ENCODE results near the gene SIGLEC12.
"Not testable (repeated sequence)": the region's sequence is repeated elsewhere in the genome, so short reads cannot be mapped to it uniquely, and the experiment has no call there.

Gene SIGLEC12

GRCh38 chr19:51457351-51458013 is 44.1 kb downstream of the SIGLEC12 start:
- DNase-seq, result no peak

- DNase-seq, result peak; percentile 75
Observed at GRCh38 chr19:51456541-51457290, 44.9 kb downstream of the SIGLEC12 start.

- no peak for DNase-seq
Observed at GRCh38 chr19:51450730-51451307, 50.8 kb downstream of the SIGLEC12 start.

DNA sequence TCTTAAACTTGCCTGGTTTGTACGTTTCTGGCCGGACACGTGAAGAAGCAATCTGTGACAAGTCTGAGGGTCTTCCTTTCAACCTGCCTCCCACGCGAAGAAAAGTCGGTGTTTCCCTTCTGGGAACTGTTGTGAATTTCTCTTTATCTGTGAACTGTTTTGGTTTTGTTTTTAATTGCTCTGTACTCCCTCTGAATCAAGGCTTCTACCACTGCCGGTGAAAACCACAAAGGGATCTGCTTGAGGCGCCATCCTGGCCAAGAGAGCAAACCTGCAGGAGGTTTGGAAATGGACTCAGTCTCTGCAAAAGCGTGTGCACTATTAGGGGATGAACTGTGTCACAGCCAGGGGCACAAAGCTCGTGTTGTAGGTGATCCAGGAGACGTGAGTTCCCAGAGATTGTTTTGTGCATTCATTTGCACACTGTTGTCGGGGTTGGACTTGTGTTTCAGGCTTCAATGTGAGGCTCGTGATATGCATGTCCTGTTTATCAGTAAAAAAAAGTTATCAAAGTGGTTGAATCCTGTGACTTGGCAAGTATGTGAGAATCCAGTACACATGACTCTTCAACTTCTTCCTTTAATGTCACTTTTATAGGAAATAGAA is 53.1 kb downstream of the SIGLEC12 start:
- DNase-seq, result no peak

- no peak for DNase-seq
Observed at GRCh38 chr19:51448011-51448410, 53.6 kb downstream of the SIGLEC12 start.

DNA sequence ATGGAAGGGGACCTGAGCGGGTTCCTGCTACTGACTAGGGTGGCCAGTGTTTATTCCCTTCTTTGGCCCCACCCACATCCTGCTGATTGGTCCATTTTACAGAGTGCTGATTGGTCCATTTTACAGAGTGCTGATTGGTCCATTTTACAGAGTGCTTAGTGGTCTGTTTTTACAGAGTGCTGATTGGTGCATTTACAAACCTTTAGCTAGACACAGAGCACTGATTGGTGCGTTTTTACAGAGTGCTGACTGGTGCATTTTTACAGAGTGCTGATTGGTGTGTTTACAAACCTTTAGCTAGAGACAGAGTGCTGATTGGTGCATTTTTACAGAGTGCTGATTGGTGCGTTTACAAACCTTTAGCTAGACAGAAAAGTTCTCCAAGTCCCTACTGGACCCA is 54.1 kb downstream of the SIGLEC12 start:
- not testable (repeated sequence) for DNase-seq

DNA sequence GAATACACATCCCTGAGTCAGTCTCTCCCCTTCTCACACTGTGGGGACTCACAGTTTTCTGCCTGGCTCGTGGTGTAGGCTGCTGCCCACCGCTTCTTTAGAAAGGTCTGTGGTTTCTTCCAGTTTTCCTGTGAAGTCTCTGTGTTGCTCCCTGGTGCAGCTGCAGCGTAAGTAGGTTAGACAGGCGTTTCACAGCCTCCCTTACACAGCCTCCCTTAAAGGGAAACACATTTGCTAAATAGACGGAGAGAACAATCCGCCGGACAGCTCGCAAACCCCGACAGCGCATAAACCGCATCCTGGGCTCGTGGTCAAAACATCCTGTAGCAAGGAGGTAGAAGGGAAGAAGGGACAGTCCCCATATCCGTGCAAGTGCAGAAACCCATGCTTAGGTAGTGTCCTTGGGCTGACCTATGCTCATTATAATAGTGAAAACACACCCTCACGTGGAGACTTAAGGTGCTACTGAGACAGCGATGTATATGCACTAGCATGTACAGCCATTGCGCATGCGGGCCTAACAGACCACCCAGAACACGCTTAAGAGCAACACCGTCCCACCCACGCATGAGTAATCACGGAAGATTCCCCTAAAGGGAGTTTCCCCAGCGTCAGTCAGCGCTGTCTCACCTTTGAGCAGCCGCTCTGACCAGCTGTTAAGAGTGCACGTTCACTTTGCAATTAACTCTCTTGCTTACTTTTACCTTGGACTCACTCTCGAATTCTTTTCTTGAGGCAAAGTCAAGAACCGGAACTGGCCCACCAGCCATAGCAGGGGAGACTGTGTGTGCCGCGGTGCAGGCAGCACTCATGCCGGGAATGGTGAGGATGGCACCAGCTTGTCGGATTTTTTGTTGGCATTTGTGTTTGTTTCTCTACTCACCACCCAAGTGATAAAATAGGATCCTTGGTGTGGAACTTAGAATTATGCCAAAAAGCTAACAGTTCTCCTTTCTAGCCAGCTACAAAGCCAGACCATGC is 59.9 kb downstream of the SIGLEC12 start:
- peak; percentile 58 for DNase-seq

Measured in MV-4-11 (cell line).